GM21737 (cell line): ENCODE results near the gene SCN8A.
"Not testable (repeated sequence)": the region's sequence is repeated elsewhere in the genome, so short reads cannot be mapped to it uniquely, and the experiment has no call there.

Experiments used
- ATAC-seq: cut with Tn5 transposase; IDR thresholded peaks from one replicate; pipeline ENCODE4 v1.9.1; 2021; ENCODE audit warnings: mild to moderate bottlenecking, moderate library complexity; ENCODE audit not compliant: unreplicated experiment

The SCN8A gene

DNA sequence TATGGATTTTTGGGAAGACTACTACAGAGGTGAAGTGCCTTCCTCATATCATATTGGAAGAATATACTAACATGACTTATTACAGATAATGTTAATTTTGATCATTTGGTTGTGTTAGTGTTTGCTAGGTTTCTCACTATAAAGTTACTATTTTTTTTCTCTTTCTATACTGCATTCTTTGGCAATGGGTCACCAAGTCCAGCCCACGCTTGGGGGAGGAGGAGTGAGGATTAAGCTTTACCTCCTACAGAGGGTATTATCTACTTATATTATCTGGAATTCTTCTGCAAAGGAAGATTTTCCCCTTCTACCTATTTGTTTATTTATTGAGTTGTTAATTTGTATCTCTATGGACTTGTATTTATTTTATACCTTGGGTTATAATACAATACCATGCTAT lies 31.5 kb downstream of the SCN8A start:
- no peak for ATAC-seq

DNA sequence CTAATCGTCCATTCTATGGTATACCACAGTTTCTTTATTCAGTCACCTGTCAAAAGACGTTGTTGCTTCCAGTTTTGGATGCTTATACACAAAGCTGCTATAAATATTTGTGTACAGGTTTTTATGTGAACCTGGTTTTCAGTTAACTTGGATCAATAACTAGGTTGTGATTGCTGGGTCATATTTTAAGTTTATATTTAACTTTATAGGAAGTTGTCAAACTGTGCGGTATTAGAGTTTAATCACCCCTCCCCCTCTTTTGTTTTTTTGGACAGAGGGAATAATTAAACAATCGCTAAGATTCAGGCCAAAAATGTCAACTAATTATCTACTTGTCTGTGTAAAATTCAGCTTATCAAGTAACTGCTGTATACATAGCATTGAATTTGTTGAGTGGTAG lies 34.3 kb downstream of the SCN8A start:
- ATAC-seq, result no peak

DNA sequence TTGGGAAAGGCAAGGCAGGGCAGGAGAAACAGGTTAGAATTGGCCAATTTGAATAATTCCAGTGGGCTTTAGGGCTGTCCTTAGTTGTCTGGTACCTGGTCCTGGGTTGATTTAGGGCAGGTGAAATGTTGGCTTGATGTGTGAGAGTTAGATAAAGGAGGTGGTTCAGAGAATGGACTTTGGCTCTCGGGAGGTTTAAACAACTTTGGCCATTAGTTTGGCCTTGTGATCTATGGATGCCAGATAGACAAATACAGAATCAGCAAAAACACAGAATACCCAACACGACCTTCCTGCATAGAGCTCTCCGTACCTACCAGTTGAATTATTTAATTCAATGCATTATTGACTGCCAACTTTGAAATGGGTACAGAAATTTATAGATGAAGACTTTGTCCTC lies 35.1 kb downstream of the SCN8A start:
- ATAC-seq, result no peak

DNA sequence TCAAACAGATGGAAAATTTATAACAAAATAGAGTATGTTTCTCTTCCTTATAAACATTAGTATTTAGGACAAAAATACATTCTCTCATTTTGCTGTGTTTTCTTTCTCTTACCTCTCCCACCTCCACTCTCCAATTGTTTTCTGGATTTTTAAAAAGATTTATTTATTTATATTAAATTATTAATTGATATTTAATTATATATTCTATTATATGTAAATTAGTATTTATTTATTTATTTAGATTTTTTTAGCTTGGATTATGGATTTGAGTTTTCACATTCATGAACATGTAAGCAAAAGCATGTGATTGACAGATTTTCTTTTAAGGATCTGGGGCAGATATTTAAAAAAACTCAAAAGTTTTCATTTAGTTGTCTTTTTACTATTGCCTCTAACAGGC lies 35.6 kb downstream of the SCN8A start:
- no peak for ATAC-seq

DNA sequence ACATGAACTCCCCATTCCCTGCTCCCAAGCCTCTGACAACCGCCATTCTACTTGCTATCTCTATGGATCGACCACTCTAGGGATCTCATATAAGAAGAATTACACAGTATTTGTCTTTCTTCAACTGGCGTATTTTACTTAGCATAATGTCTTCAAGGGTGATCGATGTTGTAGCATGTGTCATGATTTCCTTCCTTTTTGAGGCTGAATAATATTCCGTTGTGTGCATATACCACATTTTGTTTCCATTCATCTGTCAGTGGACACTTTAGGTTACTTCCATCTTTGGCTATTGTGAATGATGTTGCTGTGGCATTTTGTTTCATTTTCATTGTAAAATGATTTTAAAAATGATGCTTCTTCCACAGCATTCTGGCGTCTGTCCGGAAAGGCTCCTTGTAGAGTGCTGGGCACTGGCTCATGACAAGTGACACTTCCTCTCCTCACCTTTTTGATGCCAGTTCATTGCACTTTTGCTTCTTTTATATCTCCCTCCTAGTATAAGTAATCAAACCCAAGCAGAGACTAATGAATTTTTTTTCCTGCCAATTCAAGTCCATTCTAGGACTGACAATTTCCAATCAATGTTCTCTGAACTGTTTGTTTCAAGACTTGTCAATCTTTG lies 39.3 kb downstream of the SCN8A start:
- no peak for ATAC-seq

DNA sequence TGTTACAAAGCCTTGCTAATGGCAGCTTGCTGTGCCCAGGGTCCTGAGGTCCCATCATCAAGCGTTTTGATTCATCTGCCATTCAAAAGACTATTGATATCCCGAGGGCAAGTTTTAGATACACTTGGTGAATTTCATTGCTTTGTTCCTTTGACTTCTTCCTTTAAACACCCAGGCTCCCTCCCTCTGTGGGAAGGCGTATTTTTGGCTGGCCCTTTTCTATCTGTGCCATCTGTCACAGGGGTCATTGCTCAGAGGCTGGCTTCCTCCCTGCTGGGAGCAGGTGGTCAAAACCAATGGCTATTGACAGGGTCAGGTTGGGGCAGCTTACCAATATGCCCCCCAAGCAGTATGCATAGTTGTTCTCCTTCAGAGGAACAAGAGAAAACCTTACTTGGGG lies 40.0 kb downstream of the SCN8A start:
- no peak for ATAC-seq

DNA sequence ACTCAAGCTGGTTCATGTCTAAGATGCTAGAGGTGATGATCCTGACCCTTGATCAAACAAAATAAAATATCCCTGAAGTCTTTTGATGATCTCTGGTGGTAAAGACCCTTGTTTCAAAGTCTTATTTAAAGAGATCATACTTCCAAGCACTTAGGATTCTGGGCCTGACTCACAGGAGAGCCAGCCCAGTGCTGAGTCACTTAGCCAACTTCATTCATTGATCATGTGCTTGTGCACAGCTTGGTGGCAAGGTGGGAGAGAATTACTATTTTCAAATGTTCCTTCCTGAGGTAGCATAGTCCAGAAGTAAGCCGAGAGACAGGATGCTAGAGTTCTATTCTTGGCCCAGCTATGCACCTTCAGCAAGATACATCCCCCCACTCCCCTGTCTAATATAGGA lies 40.6 kb downstream of the SCN8A start:
- no peak for ATAC-seq

DNA sequence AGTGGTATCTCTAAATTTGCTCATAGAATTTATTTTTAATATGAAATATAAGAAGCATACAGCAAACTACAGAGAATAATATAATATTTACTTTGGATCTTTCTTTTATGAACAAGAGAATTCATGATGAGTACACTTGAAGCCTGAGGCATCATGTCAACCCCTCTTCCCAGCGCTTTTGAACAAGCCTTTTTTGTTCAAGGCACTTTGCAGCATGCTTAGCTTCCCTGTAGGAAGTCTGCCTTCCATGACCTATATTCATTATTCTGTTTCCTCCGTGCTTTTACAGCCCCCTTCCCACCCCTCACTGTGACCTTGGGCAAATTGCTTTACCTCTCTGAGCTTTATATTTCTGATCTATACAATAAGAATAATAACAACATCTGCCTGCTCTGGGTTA lies 41.6 kb downstream of the SCN8A start:
- ATAC-seq, result no peak

DNA sequence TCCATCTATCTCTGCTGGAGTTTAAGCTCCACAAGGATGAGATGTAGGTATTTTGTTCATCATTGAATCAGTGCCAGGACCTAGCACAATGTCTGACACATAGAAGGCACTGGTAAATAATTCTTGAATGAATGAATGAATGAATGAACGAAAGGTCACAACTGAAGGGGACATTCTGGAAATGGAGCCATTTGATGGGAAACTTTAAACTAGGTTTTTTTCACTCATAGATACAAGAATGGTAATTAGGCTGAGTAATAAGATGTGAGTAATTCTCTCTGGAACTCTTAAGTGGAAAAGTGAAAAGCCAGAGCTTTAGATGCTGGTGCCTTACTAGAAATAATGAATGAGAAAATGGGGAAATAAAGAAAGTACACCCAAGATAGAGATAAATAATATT lies 44.3 kb downstream of the SCN8A start:
- ATAC-seq, result no peak

DNA sequence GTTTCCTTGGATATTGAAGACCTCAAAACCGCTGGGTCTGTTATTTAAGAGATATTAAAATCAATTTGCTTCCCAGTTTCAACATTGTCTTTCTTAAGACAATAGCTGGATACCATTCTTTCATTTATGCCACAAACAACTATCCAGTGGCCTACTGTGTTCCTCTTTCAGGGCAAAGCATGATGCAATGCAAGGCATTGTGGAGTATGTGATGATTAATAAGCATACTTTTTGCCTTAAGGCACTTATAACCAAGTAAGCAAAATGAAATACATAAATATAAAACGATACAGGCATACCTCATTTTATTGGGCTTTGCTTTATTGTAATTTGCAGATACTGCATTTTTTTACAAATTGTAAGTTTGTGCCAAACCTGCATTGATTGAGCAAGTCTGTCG lies 45.5 kb downstream of the SCN8A start:
- no peak for ATAC-seq

DNA sequence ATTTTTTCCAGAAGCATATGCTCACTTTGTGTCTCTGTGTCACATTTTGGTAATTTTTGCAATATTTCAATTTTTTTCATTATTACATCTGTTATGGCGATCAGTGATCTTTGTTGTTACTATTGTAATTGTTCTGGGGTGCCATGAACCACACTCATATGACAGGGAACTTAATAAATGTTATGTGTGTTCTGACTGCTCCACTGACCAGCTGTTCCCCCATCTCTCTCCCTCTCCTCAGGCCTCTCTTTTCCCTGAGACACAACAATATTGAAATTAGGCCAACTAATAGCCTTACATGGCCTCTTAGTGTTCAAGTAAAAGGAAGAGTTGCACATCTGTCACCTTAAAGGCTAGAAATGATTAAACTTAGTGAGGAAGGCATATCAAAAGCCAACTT lies 46.0 kb downstream of the SCN8A start:
- ATAC-seq, result no peak

DNA sequence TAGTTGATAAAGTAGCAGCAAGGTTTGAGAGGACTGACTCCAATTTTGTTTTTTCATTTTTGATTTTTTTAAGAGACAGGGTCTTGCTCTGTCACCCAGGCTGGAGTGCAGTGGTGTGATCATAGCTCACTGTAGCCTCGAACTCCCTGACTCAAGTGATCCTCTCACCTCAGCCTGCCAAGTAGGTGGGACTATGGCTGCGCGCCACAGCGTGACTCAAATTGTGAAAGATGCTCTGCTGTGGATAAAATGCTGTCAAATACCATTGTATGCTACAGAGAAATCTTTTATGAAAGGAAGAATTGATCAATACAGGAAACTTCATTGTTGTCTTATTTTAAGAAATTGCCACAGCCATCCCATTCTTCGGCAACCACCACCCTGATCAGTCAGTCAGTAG lies 48.3 kb downstream of the SCN8A start:
- no peak for ATAC-seq

DNA sequence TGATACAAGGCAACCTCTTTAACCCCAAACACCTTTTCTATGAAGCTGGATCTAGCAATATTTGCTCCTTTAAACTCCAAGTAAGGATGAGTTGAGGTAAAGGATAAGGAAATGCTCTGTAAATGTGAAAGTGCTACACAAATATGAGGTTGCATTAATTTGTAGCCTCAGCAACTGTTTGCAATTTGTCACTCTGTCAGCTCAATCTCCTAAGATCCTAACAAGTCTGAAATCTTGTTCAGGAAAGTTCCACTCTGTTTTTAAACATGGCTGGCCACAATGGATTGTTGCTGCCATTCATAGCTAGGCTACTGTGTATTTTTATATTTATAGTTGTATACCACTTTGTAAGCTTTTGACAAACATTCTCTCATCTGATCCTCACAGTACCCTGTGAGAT lies 51.3 kb downstream of the SCN8A start:
- no peak for ATAC-seq

DNA sequence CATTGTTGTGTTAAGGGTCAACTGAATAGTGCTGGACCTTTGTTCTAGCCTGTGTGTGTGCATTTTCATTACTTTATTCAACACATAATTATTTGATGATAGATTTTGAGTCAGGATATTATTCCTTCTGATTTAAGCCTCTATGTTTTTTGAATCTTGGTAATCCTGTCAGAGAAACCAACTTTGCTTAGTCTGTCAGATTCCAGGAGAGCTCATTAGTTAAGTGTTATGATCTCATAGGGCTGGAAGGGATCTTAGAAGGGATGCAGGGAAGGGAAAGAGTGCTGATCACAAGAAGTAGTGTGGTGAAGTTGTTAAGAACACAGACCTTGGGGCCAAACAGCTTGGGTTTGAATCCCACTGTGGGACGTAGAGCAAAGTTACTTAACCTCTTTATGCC lies 52.9 kb downstream of the SCN8A start:
- no peak for ATAC-seq

DNA sequence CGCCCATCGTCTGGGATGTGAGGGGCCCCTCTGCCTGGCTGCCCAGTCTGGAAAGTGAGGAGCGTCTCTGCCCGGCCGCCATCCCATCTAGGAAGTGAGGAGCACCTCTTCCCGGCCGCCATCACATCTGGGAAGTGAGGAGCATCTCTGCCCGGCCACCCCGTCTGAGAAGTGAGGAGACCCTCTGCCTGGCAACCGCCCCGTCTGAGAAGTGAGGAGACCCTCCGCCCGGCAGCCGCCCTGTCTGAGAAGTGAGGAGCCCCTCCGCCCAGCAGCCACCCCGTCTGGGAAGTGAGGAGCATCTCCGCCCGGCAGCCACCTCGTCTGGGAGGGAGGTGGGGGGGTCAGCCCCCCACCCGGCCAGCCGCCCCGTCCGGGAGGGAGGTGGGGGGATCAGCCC lies 53.7 kb downstream of the SCN8A start:
- not testable (repeated sequence) for ATAC-seq

DNA sequence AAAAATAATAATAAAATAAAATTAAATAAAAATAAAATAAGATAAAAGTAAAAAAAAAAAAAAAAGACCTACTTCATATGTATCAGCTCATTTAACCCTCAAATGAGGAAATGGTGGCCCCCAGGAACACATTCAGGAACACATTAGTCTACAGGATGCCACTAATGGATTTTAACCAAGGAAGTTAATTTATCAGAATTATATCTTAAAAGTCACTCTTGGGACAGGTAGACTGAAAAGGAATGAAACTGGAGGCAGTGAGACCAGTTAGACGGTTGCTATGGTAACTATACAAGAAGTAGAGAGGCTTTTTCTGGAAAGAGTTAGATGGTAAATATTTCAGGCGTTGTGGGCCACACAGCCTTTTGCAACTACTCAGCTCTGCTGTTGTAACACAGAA lies 54.9 kb downstream of the SCN8A start:
- no peak for ATAC-seq

DNA sequence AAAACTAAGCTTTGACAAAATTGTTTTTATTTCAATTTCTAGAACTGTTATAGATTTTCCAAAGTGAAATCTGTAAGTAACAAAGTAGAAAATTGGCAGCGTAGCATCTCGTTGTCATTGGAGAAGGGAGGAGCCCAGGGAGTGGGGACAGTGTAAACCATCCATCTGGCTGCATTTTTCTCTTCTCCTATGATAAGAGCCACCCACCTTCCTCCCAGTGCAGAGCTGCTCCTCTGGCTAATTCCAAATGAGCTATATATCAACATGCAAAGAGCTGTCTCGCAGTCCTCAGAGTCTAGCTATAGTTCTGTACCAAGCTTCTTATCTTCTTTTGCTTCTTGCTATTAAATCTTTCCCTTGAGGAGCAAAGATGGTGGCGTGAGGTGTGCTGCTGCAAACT lies 56.6 kb downstream of the SCN8A start:
- no peak for ATAC-seq

DNA sequence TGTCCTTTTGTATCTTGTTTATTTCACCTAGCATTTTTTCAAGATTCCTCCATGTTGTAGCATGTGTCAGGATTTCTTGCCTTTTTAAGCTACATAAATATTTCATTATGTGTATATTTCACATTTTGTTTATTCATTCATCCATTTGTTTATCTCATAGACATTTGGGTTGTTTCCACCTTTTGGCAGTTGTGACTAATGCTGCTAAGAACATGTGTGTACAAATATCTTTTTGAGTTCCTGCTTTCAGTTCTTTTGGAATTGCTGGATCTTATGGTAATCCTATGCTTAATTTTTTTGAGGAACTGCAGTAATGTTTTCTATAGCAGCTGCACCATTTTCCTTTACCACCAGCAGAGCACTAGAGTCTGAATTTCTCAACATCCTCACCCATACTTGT lies 62.4 kb downstream of the SCN8A start:
- no peak for ATAC-seq

DNA sequence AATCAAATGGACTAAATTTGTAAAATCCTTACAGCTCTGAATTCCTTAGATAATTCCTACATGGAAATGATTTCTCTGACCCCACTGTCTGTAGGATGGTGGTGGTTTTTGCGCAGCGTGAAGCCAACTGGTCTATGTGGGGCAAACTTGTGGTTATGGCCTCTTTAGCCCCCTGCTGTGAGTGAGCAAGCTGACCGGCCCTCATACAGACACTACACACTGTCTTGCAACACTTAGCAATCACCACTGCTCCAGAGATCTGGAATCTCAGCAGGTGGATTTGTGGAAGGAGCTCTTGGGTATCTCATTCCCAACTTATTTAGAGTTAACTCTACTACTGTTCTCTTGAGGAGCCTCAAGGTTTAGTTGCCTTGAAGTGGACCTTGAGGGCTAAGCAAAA lies 70.2 kb downstream of the SCN8A start:
- ATAC-seq, result no peak

DNA sequence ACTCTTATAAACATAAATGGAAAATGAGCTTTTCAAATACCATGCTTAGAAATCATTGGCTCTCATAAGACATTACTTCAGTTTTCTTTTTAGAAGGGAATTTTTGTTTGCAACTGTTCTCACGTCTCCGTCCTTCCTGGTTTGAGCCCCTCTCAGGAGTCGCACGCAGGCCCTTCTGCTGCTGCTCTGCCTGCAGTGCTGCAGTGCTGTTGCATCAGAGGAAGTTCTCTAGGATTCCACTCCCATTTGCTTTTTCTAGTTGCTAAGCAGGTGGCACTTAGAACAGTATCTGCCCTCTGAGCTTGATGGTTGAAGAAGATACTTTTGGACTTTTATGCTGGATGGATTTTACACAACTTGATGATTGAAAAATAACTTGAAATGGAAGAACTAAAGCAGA lies 70.8 kb downstream of the SCN8A start:
- no peak for ATAC-seq

DNA sequence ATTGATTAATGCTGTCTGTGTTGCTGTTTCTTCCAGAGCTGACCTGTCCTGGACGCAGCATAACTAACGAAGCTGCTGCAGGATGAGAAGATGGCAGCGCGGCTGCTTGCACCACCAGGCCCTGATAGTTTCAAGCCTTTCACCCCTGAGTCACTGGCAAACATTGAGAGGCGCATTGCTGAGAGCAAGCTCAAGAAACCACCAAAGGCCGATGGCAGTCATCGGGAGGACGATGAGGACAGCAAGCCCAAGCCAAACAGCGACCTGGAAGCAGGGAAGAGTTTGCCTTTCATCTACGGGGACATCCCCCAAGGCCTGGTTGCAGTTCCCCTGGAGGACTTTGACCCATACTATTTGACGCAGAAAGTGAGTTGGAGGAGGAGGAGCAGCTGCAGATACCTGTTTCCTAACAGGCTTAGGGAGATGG lies 71.7 kb downstream of the SCN8A start:
- no peak for ATAC-seq

DNA sequence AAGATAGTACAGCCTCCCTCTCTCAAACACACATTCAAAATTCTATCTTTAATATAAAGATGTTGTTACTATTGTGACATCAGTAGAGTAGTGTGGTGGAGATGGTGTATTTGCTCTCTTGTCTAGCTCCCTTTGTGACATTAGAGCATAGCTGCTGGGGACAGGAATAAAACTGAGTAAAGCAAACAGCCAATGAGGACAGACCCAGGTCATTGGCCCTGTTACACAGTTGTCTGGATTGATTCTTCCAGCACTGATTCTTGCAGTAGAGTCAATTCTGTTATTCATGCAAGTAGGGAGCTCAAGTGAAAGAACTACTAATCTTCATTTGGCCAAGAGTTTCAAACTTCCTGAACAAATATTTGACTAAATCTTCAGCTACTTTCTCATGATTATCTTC lies 72.4 kb downstream of the SCN8A start:
- ATAC-seq, result no peak

DNA sequence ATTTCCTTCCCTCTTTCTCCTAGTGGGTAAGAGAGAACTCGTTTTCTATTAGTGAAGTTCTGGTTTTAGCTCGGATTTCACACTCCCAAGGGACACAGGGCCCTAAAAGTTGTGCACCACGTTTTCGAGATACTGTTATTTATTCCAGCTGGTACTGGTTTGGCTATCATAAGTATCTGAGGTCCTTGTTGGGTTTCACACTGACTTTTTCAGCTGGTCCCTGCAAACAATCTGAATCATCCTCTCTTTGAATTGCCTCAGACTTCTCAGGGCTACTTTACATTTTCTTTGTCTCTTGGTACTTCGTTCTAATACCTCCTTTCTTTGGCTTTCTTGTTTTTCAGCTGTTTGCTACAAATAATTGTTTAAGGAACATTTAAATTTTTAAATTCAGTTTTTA lies 75.7 kb downstream of the SCN8A start:
- no peak for ATAC-seq

DNA sequence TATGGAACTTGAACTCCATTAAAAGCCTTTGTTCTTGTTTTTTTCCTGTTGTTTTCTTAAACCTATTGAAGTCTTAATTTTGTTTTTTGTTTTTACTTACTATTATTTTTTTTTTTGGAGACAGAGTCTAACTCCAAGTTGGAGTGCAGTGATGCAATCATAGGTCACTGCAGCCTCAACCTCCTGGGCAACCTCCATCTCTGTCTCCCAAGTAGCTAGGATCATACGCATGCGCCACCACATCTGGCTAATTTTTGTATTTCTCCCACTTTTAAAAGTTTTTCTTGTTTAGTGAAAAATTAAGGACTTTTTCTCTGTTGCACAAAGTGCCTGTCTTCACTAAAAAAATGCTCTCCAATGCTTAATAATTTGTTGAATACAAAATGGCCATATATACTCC lies 76.2 kb downstream of the SCN8A start:
- ATAC-seq, result no peak
